ENCODE measurements around the gene RGMB.

DNA sequence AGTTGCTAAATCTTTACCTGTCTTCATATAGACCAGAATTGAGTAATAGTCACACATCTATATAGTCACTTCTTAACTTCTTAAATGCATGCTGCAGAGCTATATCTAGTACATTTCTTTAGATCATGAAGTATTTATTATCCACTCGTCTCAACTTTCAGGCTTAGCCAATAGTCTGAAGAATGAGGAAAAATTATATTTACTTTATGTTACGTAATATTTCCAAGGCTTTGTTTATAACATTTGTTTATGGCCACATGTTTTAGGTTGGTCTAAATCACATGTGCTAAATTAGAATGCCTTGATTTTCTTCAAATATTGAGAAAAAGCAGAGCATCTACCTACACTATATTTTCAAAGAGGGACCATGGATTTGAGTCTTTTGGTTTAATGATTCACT, 47.2 kb upstream of the RGMB start:
- TF ChIP-seq POLR2A (IDR thresholded peaks at IDR 0.05) (no peak), CTCF (IDR thresholded peaks at IDR 0.05) (no peak), EP300 (IDR thresholded peaks at IDR 0.05) (no peak)

Data from ovary (tissue), 3 donors.